GM19395 (cell line): ENCODE results near the gene BOD1L1.
A peak's percentile ranks its signal among the peaks of the same experiment; 100 is the strongest.
"Not testable (repeated sequence)": the region's sequence is repeated elsewhere in the genome, so short reads cannot be mapped to it uniquely, and the experiment has no call there.

Source experiments
- ATAC-seq: cut with Tn5 transposase; IDR thresholded peaks from one replicate; pipeline ENCODE4 v1.9.1; 2021; ENCODE audit warnings: mild to moderate bottlenecking, moderate library complexity; ENCODE audit not compliant: unreplicated experiment

Gene BOD1L1

GRCh38 chr4:13560111-13560510 is 67.4 kb downstream of the BOD1L1 start:
- ATAC-seq, result not testable (repeated sequence)

DNA sequence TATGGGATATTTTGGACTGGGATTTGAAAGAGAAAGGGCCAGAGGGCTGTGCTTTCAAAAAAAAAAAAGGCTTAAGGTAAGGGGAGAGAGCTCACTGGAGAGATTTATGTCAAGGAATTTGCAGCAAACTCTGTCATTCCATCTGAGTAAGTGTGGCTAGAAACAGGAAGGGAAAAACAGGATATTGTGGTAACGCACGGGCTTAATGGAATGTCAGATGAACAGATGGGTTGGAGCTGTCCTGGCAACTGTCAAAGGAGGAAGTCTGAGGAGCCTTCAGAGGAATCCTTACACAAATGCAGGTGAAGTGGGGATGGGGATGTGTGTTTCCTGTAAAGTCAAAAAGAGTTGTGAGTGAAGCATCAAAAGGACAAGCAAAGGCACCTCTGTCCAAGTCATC is 68.1 kb downstream of the BOD1L1 start:
- no peak for ATAC-seq

DNA sequence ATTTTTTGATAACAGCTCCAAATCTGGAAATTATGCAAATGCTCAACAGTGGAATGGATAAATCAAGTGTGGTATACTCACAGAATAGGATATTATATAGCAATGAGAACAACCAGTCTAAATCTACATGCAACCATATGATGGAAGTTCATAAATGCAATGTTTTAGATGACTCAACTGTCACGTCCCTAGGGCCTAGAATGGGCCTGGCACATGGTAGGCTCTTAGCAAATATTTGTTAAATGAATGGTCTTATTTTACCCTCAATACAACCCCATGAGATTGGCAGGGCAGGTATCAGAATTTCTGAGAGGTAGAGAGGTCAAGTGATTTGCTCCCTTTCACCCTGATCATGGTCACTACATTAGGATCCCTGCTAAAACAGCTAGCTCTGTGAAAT is 68.6 kb downstream of the BOD1L1 start:
- ATAC-seq, result no peak

GRCh38 chr4:13555325-13555724 is 72.2 kb downstream of the BOD1L1 start:
- no peak for ATAC-seq

GRCh38 chr4:13553081-13553480 is 74.4 kb downstream of the BOD1L1 start:
- no peak for ATAC-seq

GRCh38 chr4:13548984-13549546 is 78.5 kb downstream of the BOD1L1 start:
- ATAC-seq, result peak; percentile 84

DNA sequence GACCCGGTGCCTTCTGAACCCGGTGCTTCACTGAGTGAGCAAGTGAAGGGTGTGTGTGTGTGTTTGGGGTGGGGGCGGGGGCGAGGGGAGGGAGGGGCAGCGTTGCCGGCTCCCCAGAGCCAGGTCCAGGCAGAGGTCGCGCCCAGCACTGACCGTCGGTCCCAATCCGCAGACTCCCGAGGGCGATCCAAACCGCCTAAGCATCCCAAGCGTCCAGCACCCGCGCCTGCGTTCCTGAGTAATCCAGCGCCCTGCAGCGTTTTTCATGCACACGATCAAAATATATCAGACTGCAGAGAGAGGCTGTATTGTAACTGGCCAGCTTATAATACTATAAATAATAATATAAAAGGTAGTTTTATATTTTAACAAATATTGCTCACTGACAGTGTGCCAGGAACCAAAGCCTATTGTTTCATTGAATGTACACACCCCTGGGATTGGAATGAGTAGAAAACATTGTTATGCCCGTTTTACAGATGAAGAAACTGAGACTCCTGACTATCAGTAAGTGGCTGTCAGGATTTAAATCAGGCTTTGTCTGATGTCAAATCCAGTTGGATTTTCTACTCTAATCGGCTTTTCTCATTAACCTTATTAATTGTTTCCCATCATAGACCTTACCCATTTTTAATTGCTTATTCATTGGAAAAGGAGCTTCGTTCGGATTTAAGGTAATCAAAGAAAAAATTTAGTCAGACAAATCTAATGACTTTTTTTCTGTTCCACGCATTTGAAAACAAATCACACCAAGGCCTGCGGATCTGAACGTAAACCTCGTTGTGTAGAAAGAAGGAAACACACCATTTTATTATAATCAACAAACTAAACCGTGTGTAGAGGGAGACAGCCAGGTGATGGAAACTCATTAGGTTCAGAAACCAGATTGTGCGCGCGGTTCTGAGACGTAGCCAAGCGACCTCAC is 79.2 kb downstream of the BOD1L1 start:
- ATAC-seq, result no peak

DNA sequence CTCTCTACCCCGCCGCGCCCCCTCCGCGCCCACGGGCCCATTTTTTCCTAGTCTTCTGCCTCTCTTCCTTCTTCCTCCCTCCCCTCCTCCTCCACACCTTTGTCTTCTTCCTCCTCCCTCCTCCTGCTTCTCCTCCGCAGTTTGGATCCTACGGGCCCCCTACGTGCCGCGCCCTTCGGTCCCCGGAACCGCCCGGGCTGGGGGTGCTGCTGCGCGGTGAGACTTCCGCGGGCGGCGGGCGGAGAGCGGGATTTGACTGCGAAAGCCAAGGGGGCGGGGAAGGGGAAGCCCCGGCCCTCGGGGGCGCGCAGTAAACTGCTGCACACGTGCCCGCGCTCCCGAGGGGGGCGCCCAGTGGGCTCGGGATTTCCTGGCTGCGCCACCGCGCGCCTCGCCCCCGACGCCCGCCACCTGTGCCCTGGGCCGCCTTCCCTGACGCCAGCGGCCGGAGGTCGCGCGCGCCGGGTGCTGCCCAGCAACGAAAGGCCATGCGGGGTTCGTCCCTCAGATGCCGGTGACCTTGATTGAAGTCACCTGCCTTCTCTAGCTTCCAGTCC is 80.0 kb downstream of the BOD1L1 start:
- ATAC-seq, result no peak

DNA sequence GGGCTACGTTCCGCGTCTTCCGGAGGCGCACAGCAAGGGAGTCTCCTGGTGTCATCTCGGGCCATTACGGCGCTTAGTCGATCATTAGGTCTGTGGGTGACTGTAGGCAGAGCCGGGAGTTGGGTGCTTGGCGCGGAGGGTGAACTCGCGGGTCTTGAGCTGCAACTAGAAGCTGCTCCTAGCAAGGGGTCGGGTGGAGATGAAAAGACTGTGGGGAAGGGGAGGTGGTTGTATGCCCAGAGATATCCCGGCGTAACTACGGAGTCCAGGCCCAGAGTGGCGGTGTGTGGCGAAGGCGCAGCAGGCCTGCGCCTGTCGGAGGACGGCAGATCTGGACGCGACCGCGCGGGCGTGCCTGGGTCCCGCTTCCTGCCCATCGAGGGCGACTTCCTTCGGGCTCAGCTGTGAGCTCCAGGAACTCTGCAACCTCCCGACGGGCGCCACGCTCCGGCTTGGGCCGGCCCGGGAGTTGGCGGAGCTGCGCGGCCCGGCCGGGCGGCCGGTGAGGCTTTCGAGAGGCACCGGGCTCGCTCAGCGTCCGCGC is 80.5 kb downstream of the BOD1L1 start:
- ATAC-seq, result no peak

DNA sequence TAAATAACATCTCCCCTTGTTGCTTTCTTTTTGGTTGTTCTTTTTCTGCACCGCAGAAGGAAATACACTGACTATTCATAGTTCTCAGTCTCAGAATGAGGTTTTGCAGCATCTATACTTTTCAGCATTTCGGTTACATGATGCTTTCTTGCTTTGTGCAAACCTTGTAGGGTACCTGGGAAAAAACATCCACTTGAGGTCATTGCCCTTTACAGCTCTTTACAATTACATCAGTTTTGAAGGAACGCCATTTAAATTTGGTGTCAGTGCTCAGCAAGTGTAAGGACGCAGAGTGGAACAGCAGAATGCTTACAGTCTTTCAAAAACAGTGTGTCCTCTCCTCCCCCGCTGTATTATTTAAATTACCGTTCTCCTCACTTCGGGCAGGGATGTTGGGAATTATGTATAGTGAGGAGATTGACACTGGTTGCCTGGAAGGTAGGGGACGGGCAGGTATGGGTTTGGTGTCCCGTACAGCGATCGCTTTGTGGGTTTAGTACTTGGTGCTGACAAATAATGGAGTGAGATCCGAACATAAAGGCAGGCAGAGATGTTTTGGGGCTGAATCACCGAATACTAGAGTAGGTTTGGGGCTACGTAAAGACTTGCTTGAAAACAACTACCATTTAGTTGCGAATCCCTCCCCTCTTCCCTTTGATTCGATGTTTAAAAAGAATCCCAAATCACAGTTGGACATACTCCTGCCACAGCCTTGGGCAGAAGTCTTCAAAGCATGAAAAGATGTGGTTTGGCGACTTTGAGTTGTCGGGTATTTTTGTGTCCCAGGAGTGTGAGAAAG is 81.2 kb downstream of the BOD1L1 start:
- ATAC-seq, result no peak

DNA sequence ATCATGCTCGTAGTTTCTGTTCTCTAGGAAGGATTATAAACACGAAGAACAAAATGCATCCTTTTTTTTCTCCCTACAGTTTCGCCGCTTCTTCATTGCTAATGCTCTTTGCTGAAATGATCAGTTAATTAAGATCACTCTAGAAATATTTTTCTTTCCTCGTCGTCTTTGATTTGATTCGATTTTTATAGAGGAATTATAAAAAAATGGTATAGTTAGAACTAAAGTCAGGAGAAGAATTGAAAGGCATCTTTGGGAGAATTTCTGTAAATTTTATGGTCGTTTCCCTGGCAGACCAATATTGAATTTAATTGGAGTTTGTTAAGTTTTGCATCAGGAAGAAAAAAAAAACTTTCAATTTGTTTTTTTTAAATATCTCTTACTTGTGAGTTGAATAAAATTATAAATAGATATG is 82.1 kb downstream of the BOD1L1 start:
- ATAC-seq, result no peak

DNA sequence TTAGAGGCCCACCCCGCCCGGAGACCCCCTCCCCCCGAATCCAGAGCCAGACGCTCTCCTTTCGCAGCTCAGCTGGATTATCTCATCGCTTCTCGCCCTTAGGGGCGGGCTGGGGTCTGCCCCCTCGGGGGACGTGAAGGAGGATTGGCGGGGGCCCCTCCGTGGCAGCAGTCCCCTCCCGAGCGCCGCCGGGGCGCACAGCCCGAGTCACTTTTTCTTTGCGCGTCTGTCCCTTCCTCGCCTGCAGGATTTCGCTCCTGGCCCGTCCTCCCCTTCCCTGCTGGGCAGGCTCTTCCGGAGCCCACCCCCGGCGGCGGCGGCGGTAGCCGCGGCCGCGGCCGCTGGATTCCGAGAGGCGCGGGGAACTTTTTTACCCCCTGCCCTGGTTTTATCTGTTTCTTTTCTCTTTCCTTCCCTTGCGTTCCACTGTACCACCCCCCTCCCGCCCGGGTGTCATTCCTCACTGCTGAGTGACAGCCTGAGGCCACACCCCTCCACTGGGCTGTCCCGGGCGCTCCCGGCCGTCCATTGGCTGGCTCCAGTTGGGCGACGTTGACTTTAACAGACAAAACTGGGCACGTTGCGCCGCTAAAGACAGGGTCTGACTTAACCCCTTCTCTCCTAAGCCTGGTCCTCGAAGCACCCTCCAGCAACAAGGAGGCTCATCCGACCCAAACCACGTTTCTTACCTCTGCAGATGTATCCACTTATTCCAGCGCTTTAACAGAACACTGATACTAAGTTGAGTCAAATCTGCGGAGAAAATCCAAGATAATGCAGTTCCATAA is 82.7 kb downstream of the BOD1L1 start:
- peak; percentile 51 for ATAC-seq

DNA sequence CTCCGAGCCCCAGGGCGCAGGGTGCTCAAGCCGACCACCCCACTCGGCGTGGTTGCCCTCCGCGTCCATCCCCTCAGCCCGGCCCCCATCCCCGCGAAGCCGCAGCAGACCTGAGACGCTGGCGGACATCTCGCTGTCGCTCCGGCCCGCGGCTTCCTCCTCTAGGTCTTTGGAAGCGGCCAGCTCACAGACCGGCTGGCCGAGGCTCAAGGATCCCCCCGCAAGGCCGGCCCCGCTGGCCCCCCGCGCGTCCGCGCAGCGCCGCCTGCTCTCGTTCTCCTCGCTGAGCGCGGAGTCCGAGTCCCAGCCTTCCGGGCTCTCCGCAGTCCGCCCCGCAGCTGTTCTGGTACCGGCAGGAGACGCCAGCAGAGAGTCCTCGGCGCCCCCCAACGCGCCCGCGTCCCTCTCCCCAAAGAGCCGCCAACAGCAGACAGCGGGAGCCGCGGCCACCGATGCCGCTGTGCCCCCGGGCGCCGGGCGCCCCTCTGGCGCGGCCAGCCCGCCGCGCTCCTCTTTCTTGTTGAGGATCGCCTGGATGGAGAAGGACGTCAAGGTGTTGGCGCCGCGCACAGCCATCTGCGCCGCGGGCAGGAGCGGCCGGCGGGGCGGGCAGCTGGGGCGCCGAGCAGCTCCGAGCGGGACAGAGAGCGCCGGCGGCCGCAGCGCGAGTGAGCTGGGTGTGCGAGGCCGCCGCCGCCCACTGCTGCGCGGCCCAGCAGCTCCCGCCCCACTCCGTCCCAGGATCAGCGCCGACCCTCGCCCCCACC is 83.5 kb downstream of the BOD1L1 start, which contains the start of gene NKX3-2:
Gene NKX3-2, minus strand, starts transcription at position 670 of the 767 bp plus-strand sequence. Its CDS starts 94 bp downstream, at position 576.
- ATAC-seq, result no peak

GRCh38 chr4:13543032-13543838 is 84.3 kb downstream of the BOD1L1 start:
- no peak for ATAC-seq

DNA sequence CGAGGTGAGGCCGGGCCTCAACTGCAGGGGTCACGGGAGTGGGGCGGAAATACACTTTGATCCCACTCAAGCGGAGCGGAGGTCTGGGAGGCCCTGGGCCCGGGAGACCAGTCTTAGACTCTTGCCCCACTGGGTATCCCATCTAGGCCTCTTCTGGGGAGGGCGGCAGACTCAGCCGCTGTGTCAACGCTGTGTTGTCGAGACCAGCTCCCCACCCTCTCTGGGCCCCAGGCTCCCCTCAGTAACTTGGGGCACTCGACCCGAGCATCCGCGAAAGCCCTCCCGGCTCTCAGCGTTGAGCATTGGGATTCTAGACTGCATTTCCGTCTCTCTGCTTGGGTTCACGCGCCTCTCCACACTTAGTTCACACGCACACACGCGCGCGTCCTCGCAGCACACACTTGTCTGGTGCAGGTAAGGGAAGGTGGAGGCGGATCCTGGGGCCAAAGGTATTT is 84.9 kb downstream of the BOD1L1 start:
- ATAC-seq, result no peak

- ATAC-seq, result peak; percentile 44
Measured at GRCh38 chr4:13541720-13542576, 85.6 kb downstream of the BOD1L1 start.

GRCh38 chr4:13541176-13541604 is 86.3 kb downstream of the BOD1L1 start:
- no peak for ATAC-seq
